Skeletal muscle cell (primary cell): ENCODE measurements around the gene GPR176.

Source experiments
- DNase-seq: peaks from one replicate; pipeline ENCODE4 v3.0.0-alpha.2; 2010; ENCODE audit warnings: low read depth
- H3K4me3 ChIP-seq: 2 replicates; pipeline ENCODE4 v1.5.1; 2011; ENCODE audit warnings: low read depth, mild to moderate bottlenecking, control low read depth, low read length, moderate library complexity

The GPR176 gene

DNA sequence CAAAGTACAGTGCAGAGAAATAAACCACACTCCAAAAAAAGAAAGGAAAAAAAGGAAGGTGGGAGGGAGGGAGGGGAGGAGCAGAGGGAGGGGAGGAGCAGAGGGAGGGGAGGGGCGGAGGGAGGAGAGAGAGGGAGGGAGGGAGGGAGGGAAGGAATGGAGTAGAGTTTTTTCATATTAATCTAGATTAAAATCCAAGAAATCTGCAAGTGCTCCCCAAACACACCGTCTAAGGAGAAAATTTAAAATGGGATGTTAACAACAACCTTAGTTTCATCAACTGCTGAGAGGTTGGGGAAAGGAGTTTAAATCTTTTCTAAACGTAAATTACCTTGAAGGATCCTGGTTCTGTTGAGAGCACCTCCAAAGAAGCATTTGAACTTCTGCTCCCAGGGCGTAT lies 144.0 kb downstream of the GPR176 start:
- no peak for DNase-seq
- H3K4me3 ChIP-seq = no peak overlapping the region

DNA sequence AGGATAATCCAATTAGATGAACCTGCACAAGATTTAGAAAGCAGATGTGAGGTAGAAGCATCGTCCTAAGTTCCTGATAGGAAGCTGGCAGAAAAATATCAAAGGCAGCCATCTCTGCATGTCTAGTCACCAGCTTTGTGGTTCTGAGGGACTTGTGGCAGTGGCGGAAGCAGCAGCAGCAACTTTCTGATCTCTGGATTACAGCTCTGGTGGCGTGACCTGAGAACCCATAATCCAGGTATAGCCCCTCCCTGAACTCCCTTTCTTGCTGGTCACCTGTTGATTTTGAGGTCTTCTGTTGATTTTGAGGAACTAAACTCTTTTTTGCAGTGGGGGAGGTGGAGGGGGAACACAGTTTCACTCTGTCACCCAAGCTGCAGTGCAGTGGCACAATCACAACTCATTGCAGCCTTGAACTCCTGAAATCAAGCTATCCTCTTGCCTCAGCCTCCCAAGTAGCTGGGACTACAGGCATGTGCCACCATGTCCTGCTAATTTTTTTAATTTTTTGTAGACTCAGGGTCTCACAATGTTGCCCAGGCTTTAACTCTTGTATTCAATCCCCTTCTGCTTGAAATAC lies 145.3 kb downstream of the GPR176 start:
- no peak for DNase-seq
- no peak overlapping the region for H3K4me3 ChIP-seq

DNA sequence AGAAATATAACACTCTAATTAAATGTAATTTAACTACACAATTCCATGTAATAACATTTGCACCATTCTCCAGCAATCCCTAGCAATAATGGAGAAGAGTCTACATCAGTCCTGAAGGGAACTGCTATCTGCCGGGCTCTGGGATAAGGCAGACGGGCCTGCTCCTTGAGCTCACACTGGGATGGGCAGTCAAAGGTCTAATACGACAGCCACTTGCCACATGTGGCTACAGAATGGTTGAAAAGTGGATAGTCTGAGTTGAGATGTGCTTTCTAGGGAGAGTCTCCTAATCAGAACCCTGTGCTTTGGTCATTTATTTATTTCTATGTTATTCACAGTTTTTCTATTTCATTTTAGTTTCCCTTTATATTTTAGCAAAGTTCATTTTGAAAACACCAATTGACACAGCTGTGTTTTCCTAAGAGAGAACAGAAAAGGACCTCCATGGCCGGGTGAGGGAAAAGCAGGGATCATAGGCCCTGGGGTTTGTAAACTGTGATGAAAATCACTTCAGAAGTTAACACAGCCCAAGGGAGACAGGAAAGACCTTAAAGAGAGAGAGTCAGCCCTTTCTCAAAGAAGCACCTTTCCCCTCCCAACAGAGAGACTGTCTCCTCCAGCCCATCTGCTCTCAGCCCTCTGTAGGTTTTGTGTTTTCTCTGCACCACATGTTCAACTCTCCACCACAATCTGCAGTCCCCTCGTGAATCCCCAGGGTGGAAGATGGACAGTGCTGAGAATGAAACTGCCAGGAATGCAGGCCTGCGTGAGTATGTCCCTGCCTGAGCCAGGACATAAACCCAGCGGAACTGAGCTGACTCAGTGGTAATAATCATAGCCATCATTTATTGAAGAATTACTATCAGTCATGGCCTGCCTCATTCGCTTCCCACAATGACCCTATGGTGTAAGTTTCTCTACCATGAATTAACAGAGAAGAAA lies 149.0 kb downstream of the GPR176 start:
- H3K4me3 ChIP-seq = no peak overlapping the region
- peak; percentile 87 for DNase-seq

DNA sequence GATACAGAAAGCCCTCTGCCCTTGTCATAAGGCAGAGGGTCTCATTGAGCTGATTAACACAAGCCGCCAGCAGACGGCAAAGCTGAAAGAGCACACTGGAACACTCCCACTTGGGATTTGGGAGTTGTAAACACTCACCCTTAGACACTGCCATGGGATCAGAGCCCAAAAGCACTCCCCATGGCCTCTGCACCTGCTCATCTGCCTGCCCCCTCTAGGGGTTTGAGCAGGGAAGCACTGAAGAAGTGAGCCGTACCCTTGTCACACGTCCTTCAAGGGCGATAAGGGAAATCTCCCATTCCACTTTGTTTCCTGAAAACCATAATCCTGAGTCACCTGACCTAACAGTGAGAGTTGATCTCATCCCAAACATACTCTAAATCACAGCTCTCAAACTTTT lies 152.1 kb downstream of the GPR176 start:
- H3K4me3 ChIP-seq = no peak overlapping the region
- no peak for DNase-seq

DNA sequence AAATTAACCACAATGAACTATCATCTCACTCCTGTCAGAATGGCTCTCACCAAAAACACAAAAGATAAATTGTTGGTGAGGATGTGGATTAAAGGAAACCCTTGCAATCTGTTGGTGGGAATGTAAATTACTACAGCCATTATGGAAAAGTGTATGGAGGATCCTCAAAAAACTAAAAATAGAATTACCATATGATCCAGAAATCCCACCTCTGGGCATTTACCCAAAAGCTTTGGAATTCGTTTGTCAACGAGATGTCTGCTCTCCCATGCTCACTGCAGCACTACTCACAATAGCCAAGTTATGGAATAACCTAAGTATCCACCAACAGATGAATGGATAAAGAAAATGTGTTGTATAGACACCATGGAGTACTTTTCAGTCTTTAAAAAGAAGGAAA lies 159.1 kb downstream of the GPR176 start:
- H3K4me3 ChIP-seq = no peak overlapping the region
- no peak for DNase-seq

DNA sequence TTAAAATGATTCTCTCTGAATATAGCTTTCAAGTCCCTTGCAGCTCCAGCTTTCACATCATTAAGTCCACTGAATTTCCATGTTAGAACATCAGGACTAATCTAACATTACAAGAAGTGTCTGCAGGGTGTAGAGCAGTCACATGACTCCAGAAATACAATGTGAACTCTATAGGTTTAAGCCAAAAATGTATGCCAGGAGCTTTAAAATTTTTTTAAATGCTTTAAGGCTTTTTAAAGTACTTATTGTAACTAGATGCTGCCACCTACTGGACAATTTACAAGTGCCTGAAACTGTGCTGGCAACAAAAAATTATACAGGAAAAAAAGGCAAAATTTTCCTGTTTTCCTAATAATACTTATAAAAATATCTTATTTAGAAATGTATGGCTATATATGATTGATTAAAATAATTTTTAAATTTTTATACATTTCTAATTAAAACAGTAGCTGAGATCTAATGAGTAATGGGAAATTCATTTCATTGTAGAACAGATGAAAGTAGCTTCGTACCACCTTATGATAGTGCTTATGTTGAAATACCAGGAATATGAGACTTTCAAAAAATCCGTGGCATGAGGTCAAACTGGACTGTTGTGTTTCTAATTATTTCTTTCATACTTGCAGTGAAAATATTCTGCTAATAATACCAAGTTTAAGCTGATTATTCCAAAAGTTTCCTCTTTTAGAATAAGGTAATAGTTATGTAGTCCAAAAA lies 163.1 kb downstream of the GPR176 start:
- H3K4me3 ChIP-seq = no peak overlapping the region

DNA sequence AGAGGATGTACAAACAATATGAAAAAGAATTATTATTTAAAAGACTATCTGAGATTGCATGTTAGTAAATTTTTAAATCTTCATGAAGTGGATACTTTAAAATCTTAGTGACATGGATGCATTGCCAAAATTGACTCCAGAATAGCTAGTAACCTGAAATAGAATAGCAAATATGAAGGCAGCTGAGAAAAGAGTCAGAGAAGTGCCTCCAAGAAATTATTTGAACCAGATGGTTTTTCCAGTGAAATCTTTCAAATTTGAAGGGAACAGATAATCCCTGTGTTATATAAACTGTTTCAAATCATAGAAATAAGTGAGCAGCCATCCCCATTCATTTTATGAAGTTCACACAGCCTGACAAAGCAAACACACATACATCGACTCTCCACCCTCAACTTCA lies 167.1 kb downstream of the GPR176 start:
- DNase-seq = no peak
- H3K4me3 ChIP-seq = no peak overlapping the region

More for the DNA sequence above, 163.1 kb downstream of the GPR176 start:
- DNase-seq = peak; percentile 46

DNA sequence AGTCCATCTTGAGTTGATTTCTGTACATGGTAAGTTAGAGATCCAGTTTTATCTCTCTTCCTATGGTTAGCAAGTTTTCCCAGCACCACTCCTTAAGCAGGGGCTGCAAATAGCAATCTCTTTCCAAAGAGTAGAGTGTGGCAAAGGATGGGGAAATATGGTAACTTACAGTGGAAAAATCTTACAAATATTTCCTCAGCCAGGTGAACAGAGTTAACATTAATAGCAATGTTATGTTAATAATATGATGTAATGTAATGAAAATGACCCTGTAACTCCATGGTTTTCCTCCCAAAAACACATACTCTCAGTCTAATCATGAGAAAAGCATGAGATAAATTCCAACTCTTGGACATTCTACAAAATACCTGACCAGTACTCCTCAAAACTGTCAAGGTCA lies 167.8 kb downstream of the GPR176 start:
- no peak for DNase-seq
- no peak overlapping the region for H3K4me3 ChIP-seq
